ENCODE data around the gene NXPH1.

Gene NXPH1

DNA sequence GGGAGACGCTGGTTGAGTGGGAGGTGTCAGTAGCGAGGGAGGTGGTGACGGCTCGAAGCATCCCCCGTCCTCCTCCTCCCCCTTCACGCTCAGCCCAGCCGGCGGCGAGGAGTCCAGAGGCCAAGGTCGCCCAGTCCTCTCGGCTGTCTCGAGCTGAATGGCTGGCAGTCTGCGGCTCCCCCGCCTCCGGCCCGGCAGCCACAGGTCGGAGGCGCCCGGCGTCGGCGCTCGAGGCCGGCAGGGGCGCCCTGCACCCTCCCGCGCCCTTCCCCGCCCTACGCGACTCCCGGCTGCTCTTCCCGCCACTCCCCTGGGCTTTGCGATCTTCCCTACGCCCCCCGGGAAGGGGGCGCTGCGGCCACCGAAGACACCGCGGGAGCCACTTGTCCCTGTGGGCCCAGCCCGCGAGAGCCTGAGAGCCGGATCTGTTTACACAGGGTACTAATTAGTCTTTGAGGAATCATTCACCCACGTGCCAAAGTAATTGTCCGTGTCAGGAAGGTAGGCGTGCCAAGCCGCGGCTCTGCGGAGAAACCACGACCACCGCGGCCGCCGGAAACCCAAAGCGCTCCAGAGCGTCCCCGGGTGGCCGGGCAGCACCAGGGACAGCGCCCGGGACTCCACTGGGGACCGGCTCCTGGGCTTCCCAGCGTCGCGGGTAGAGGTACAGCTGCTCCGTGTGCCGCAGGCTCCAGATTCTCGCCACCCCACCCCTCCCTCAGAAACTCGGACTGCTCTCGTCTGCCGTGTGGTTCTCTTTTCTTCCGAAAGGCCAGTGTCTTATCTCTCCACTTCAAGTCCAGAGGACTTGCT lies at the start of gene NXPH1:
Gene NXPH1 (plus strand): TSS at position 133 of the 813 bp plus-strand sequence.
- DNase-seq (ENCODE audit: low read depth), result no peak

DNA sequence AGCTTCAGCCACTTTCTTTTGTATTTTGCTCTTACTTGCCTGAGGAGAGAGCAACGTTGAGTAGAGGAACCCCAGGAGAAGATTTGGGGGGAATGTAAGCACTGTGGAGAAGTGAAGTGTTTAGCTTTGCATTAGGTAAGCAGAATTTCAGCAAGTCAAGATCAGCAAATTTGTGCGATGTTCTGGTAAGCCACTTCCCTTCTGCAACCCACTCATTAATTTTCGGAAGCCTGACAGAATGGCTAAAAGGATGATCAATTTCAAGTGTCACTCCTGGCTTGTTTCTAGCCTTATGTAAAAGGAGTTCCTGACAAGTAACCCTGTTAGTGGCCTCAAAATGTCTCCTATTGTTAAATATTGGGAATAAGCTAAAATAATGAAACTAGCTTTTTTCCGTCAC lies 48.5 kb upstream of the NXPH1 start:
- DNase-seq (ENCODE audit: low read depth), result no peak

DNA sequence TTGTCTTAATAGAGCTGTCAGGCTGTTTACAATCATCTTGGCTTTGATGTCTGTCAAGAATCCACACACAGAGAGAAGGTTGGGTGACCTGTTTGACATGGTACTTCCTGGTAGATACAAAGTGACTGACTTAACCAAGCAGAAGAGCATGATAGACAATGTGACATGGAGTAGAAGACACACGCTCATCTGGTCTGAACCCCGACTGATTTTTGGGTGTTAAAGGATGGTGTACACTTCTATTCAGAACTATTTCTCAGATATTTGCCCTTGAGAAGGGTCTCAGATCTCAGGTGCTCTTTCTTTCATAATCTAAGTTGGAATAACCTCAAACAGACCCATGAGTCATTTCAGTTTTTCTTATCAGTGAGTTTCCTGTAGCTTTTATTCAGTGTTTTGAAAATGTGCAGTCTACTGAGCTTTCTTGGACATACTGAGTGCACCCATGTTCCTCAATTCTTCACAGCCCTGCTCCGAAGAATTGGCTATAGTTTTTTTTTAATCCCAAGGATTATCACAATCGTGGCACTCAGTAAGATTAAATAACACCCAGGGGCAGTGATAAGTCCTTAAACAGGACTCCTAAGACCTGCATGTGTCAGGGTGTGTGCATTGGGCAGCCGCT lies 46.4 kb upstream of the NXPH1 start:
- no peak for DNase-seq (ENCODE audit: low read depth)

DNA sequence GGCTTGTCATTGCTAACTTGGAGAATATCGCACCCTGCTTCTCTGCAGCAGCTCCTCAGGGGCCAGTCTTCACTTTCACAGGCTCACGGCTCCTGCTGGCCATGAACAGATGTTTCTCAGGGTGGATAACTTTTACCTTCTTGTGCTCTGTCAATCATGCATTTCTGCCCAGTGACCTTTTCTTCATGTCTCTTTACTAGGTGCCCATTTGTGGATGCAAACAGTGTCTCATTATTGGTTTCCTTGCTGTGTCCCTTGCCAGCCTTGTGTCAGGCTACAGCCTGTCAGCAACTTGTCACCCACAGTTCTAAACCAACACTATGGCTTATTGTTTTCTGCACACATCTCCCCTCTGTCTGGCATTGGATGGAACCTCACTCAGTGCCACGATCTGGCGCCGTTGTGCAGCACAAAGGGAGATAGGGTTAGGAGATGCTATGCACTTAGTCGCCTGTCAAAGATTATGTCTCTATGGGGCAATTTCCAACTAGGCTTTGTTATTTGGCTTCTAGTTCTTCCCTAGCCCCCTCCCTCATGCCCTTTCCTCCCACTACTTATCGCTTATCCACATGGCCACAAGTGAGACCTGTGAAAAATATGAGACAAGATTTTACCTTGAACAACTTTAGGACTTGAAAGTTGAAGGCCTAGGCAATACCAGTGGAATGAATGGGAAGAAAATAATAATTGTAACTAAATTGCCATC lies 45.7 kb upstream of the NXPH1 start:
- no peak for DNase-seq (ENCODE audit: low read depth)

DNA sequence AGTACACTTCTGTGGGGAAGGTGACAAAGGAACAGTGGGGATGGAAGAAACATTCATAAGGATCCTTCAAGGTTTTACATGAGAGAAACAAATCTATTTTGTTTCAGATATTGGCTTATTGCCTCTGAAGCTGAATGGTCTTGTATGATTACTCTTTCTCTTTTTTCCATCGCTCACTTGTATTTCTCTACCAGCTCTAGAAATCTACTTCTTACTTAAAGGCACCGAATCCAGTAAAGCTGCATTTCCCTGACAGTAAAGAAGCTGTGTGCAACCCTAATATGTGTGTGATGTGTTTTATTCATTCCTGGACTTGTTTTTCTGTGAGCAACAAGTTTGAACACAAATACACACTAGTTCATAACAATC lies 45.2 kb upstream of the NXPH1 start:
- DNase-seq (ENCODE audit: low read depth), result no peak

DNA sequence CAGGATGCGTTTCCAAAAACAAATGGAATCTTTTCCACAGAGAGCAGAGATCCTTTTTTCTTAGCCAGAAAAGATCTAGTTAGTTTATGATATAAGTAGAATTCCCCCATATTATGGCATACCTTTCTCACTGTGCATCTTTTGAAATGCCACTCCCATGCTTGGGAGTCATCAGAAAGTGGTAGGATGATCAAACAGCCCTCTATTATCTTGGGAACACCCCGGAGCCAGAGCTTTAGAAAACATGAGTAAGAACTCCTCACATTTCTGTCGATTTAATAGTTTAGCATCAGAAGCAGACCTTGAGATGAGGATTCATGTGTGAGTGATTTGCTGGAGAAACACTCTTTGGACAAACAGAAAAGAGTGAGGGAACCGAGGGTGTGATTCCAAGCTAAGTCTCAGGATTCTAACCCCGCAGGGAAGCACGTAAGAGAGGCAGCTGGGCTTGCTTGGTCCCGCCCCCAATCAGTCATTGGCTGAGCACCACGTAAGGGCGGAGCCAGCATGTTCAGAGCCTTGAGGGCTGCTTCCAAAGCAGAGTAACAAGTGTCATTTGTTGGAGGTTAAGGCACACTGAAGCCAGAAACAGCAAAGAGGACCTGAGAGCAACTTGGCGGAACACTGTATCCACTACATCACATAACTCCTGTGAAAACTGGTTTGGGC lies 43.7 kb upstream of the NXPH1 start:
- no peak for DNase-seq (ENCODE audit: low read depth)

DNA sequence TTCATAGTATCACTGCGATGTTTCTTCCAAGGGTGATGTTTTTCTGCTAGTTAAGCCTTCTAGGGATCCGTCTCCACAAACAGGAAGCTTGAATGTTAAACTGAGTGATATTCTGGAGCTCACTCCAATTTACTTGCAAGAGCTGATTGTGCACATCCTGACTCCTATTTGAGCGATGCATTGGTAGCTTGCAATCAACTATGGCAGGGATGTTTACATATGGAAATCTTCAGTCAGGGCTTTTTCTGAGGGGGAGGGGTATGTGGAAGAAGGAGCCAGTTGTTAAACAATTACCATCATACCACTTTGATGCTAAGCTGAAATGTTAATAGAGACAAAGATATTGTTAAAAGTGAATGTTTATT lies 43.2 kb upstream of the NXPH1 start:
- no peak for DNase-seq (ENCODE audit: low read depth)

DNA sequence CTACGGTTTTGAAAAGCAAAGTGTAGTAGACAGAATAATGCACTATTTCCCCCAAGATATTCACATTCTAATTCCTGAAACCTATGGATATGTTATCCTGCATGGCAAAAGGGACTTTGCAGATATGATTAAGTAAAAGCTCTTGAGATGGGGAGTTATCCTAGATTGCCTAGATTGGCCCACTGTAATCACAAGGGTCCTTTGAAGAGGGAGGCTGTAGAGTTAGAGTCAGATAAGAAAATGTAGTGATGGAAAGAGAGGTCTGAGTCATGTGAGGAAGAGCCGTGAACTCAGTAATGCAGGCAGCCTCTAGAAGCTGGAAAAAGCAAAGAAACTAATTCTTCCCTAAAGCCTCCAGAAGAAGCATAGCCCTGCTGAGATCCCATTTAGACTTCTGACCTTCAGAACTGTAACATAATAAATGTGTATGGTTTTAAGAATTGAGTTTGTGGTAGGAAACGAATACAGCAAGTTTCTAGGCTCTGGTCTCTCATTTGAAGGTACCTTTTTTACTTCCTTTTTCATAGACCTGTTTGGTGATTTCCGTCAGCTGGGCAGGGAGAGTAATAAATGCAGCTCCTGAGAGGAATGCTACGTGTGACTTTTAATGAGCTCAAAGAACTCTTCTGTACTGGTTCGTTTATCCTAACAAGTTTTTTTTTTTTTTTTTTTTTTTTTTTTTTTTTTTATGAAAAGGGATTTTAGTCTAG lies 41.9 kb upstream of the NXPH1 start:
- no peak for DNase-seq (ENCODE audit: low read depth)

DNA sequence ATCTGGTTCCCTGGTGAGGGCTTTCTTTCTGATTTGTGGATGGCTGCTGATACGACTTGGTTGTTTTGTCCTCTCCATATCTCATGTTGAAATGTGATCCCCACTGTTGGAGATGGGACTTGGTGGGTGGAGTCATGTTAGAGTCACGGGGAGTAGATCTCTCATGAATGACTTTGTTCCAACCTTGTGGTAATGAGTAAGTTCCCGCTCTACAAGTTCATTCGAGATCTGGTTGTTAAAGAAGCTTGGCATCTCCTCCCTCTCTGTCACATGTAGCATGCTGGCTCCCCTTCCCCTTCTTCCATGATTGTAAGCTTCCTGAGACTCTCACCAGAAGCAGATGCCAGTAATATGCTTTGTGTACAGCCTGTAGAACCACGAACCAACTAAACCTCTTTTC lies 37.1 kb upstream of the NXPH1 start:
- DNase-seq (ENCODE audit: low read depth), result no peak

DNA sequence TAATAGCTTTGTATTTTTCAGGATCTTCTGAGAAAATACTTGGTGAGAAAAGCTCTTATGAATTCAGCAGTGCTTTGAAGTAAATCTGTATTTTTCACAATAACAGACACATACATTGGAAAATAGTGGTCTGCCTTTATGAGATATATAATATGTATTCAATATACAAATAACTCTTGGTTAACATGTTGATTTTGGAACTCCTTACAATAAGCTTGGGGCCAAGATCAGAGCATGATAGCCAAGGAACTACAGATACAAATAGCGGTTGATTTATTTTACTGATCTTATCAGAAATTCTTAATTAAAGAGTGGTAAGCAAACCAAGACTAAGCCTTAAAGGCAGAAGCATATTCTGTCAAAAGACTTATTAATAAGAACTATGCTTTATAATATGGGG lies 24.5 kb upstream of the NXPH1 start:
- DNase-seq (ENCODE audit: low read depth), result no peak

DNA sequence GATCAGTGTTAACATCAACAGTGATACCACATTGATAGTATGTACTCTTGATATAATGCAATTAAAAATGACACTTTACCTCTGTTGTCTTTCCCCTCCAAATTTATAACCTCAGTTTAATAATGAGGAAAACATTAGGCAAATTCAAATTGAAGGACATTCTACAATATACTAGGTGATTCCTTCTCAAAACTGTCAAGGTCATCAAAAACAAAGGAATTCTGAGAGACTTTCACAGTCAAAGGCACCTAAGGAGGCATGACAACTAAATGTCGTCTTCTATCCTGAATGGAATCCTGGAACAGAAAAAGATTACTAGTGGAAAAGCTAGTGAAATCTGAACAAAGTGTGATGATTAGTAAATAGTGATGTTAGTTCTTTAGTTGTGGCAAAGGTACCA lies 22.3 kb upstream of the NXPH1 start:
- no peak for DNase-seq (ENCODE audit: low read depth)

DNA sequence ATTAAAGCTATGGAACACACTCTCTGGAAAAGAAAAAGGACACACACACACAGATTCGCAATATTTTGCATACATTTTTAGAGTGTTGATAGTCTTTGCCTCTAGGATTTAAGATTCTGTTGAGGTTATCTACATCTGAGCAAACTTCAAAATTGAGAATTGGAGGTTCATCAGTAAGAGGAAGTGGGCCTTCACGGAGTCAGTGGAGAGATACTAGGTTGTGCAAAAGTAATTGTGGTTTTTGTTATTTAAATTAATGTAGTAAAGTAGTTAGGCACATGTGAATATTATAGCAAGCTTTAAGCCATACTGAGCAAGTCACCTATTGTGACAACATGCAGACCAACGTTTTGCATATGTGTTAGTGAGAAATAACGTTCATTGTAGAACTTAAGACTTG lies 19.8 kb upstream of the NXPH1 start:
- no peak for DNase-seq (ENCODE audit: low read depth)

DNA sequence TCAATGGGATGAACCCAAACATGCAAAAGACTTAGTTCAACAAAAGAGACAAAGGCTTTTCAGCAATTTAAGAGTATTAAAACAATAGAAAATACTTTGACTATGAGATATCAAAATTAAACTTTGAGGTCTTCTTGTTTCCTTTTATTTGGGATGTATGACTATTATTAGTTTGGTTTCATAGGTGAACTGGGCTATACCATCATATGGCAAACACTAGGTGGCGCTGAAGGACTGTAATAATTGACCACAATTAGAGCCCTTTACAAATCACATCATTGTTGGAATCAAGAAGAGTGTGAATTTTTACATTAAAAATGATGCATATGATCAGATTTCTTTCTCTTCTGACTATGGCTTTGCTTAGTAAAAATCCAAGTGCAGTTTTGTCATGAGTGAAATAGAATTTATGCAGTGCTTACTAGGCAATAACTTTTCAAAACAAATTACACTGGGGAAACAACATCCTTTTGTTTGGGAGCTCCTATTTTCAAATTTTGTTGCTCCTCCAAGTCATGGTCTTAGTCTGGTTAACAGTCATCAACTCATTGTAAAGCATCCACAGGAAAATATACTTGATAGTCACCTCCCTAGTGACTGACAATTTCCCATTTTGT lies 14.7 kb upstream of the NXPH1 start:
- DNase-seq (ENCODE audit: low read depth), result peak; percentile 23

DNA sequence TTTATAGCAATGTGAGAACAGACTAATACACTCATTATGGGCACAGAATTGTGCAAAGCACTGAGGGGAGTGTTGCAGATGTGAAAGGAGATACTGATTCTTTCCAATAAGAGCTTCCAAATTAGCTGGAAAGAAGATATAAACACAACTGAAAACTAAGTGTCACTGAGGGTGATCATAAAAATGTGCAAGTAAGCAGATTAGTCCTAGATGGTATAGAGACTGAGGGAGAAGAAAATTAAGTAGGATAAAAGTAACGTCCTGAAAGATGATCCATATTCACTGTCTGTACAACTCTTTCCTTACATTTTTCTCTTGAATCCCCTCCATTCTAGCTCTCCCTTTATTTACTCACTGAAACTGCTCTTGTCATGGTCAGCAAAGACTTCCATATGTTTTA lies 11.2 kb upstream of the NXPH1 start:
- DNase-seq (ENCODE audit: low read depth), result no peak

DNA sequence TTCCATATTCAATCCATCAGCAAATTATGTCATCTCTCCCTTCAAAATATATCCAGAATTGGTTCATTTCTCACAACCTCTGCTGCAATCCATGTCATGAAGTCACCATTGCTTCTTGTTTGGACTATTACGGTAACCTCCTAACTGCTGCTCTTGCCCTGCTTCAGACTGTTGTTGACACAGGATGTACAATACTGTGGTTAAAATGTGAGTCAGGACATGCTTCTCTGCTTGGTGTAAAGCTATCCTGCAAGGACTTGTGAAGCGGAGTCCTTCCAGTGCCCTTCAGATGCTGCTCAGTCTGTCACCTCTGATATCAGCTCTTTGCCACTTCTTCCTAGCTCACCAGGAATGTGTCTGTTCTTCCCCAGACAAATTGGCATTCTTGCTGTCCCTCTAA lies 10.4 kb upstream of the NXPH1 start:
- DNase-seq (ENCODE audit: low read depth), result no peak

DNA sequence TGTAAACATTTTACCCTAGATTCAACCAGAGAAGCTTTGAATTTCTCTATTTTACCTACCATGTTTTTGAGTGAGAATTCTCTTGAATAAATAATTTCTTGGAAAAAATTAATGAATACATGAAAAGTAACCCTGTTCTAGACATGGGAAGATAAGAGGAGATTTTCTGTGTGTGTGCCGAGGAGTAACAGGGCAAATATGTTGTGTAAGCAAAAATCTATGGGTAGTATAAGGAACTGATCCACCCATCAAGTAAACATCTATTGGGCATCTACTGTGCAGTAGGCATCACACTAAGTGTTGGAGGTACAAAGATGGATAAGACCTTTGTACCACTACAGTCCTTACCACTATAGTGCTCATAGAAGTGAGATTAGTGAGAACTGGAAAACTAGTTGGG lies 8.2 kb upstream of the NXPH1 start:
- no peak for DNase-seq (ENCODE audit: low read depth)

DNA sequence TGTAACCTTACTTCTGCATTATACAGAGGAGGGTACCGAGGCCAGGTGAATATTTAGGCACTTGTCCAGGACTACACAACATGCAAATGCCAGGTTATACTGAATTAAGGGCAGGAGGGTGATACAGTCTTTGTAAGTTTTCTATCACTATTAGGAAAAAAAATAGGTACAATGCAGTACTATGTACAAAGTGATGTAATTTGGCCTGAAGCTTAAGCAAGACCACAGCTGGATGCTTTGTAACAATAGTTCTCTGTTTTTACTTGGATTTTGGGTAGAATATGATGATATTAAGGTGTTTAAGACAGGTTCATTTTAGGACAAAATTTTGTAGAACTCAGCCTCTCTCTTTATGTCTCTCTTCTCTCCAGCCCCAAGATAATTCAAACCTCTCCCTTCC lies 2.8 kb upstream of the NXPH1 start:
- DNase-seq (ENCODE audit: low read depth), result no peak

DNA sequence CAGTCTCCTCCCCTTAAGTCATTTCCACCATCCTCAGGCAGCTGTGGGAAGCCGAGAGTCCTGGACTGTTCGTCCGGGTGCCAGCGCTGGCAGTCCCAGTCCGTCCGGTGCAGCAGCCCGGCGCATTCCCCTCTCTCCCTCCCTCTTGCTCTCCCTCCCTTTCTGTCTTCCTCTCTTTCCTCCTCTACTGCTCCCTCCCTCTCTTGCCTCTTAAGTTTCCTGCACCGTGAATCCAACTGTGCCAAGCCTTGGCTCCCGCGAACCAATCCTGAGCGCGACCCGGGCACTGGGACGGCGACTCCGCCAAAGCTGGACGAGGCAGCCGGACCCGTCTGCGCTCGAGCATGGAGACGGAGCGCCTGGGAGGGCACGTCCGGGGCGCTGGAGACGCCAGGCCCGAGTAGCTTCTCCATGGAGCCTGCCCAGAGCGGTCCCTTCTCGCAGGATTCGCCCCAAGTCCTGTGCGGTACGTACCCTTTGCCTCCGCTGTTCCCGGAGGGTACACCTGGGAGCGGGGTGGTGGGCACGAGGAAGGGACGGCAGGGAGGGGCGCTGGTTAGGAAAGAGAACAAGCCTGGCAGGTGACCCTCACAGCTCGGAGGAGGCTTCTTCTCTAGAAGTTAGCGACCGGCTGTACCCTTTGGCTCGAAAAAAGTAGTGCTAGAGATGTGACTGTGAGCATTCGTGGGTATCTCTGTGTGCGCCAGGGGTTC lies 1.0 kb downstream of the NXPH1 start:
- DNase-seq (ENCODE audit: low read depth), result no peak

DNA sequence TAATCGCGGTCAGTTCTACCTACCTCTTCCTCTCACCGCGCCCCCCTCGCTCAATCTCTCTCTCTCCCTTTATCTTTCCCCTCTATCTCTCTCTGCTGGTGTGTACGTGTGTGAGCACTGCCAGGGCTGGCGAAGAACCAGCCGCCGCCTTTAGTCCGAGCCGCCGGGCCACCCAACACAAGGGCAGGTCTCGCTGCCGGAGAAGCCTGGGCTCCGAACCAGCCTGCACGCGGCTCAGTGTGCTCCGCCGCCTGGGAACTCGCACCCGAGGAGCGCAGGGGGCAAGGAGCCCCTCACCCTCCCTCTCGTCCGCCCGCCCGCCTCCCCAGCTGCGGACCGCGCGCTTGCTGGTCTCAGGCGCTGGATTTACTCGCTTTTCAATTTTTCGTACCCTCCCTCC lies 1.7 kb downstream of the NXPH1 start:
- no peak for DNase-seq (ENCODE audit: low read depth)

DNA sequence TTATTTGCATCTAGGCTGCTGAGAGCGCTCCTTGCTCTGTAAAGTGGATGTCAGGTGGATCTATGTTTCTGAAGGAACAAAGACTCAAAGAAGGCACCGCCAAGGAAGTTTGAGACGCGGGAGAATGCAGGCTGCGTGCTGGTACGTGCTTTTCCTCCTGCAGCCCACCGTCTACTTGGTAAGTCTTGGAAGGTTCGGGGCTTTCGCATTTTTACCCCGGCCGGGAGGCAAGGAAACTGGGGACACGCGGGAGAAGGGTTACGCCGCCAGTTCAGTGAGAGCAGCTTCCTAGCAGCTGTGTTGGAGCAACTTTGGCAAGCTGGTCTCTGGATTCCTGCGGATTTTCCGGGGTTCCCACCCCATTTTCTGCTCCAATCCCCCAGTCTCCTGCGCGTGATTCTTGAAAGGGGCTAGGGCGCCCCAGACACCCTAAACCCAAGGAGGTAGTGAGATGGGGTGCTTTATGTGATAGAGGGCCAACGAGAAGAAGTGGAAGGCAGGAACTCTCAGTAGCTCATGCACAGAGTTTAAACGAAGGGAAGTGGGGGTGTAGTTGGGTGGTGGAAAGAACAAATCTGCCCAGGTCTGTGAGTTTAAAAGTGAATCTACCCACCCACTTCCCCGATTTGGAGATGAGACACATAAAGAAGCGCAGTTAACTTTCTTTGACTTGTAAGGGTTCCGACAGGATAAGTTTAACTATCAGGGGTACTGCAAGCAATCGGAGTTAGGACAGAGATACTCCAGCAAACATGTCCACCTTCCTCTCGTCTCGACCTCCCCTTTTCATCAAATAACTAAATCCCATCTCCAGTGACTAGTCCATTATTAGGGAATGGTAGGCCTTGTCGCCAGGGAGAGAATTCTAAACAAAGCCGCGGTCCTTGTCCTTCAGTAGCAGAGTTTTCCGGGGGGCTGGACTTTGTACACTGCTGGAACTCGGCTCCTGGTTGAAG lies 2.5 kb downstream of the NXPH1 start:
- no peak for DNase-seq (ENCODE audit: low read depth)
